ENCODE data around the gene CSNK1A1.
"Not testable (repeated sequence)": the region's sequence is repeated elsewhere in the genome, so short reads cannot be mapped to it uniquely, and the experiment has no call there.

Gene CSNK1A1

GRCh38 chr5:149543361-149544027 lies 7.7 kb downstream of the CSNK1A1 start:
- Histone ChIP-seq H3K36me3 (ENCODE audit: control insufficient read depth, insufficient read depth, low read length) (peaks cover 9% of the 10 kb centered on the region), H3K27me3 (ENCODE audit: control insufficient read depth, insufficient read depth, low read length) (no peaks in the 10 kb centered on the region), H3K27ac (ENCODE audit: low read depth, low read length) (peak overlapping the region; percentile 70), H3K4me3 (ENCODE audit: low read length) (no peak overlapping the region), H3K4me1 (ENCODE audit: control insufficient read depth, insufficient read depth, low read length) (peaks cover 22% of the 10 kb centered on the region), H3K9ac (ENCODE audit: low read length) (no peak overlapping the region)

GRCh38 chr5:149541893-149542292 lies 9.3 kb downstream of the CSNK1A1 start:
- H3K36me3 ChIP-seq (ENCODE audit: control insufficient read depth, insufficient read depth, low read length) = peaks cover 7% of the 10 kb centered on the region
- peaks cover 16% of the 10 kb centered on the region for H3K4me1 ChIP-seq (ENCODE audit: control insufficient read depth, insufficient read depth, low read length)
- no peak overlapping the region for H3K4me3 ChIP-seq (ENCODE audit: low read length)
- no peak overlapping the region for H3K9ac ChIP-seq (ENCODE audit: low read length)
- H3K27me3 ChIP-seq (ENCODE audit: control insufficient read depth, insufficient read depth, low read length) = no peaks in the 10 kb centered on the region
- H3K27ac ChIP-seq (ENCODE audit: low read depth, low read length) = no peak overlapping the region

GRCh38 chr5:149540089-149540488 lies 11.2 kb downstream of the CSNK1A1 start:
- H3K4me3 ChIP-seq (ENCODE audit: low read length) = no peak overlapping the region
- no peak overlapping the region for H3K27ac ChIP-seq (ENCODE audit: low read depth, low read length)
- peaks cover 2% of the 10 kb centered on the region for H3K36me3 ChIP-seq (ENCODE audit: control insufficient read depth, insufficient read depth, low read length)

GRCh38 chr5:149537374-149537975 lies 13.8 kb downstream of the CSNK1A1 start:
- Histone ChIP-seq H3K36me3 (ENCODE audit: control insufficient read depth, insufficient read depth, low read length) (no peaks in the 10 kb centered on the region), H3K9ac (ENCODE audit: low read length) (no peak overlapping the region), H3K4me3 (ENCODE audit: low read length) (no peak overlapping the region), H3K4me1 (ENCODE audit: control insufficient read depth, insufficient read depth, low read length) (peaks cover 2% of the 10 kb centered on the region), H3K27ac (ENCODE audit: low read depth, low read length) (no peak overlapping the region), H3K27me3 (ENCODE audit: control insufficient read depth, insufficient read depth, low read length) (no peaks in the 10 kb centered on the region)

More at GRCh38 chr5:149540089-149540488, 11.2 kb downstream of the CSNK1A1 start:
- Histone ChIP-seq H3K9ac (ENCODE audit: low read length) (no peak overlapping the region), H3K27me3 (ENCODE audit: control insufficient read depth, insufficient read depth, low read length) (no peaks in the 10 kb centered on the region), H3K4me1 (ENCODE audit: control insufficient read depth, insufficient read depth, low read length) (peaks cover 16% of the 10 kb centered on the region)

GRCh38 chr5:149535787-149536186 lies 15.5 kb downstream of the CSNK1A1 start:
- H3K27me3 ChIP-seq (ENCODE audit: control insufficient read depth, insufficient read depth, low read length); H3K27ac ChIP-seq (ENCODE audit: low read depth, low read length); H3K4me3 ChIP-seq (ENCODE audit: low read length); H3K36me3 ChIP-seq (ENCODE audit: control insufficient read depth, insufficient read depth, low read length); H3K4me1 ChIP-seq (ENCODE audit: control insufficient read depth, insufficient read depth, low read length); H3K9ac ChIP-seq (ENCODE audit: low read length): not testable (repeated sequence)

- H3K27me3 ChIP-seq (ENCODE audit: control insufficient read depth, insufficient read depth, low read length) = no peaks in the 10 kb centered on the region
- H3K36me3 ChIP-seq (ENCODE audit: control insufficient read depth, insufficient read depth, low read length) = no peaks in the 10 kb centered on the region
- H3K4me3 ChIP-seq (ENCODE audit: low read length) = no peak overlapping the region
- H3K4me1 ChIP-seq (ENCODE audit: control insufficient read depth, insufficient read depth, low read length) = peaks cover 19% of the 10 kb centered on the region
- no peak overlapping the region for H3K9ac ChIP-seq (ENCODE audit: low read length)
- no peak overlapping the region for H3K27ac ChIP-seq (ENCODE audit: low read depth, low read length)
Measured at GRCh38 chr5:149532413-149532812, 18.8 kb downstream of the CSNK1A1 start.

- peaks cover 30% of the 10 kb centered on the region for H3K4me1 ChIP-seq (ENCODE audit: control insufficient read depth, insufficient read depth, low read length)
Measured at GRCh38 chr5:149529463-149529862, 21.8 kb downstream of the CSNK1A1 start.

GRCh38 chr5:149528281-149529060 lies 22.8 kb downstream of the CSNK1A1 start:
- H3K9ac ChIP-seq (ENCODE audit: low read length) = no peak overlapping the region
- H3K27ac ChIP-seq (ENCODE audit: low read depth, low read length) = no peak overlapping the region

More at GRCh38 chr5:149529463-149529862, 21.8 kb downstream of the CSNK1A1 start:
- H3K27ac ChIP-seq (ENCODE audit: low read depth, low read length) = no peak overlapping the region
- no peak overlapping the region for H3K4me3 ChIP-seq (ENCODE audit: low read length)
- no peak overlapping the region for H3K9ac ChIP-seq (ENCODE audit: low read length)
- no peaks in the 10 kb centered on the region for H3K27me3 ChIP-seq (ENCODE audit: control insufficient read depth, insufficient read depth, low read length)
- no peaks in the 10 kb centered on the region for H3K36me3 ChIP-seq (ENCODE audit: control insufficient read depth, insufficient read depth, low read length)

GRCh38 chr5:149526845-149527590 lies 24.2 kb downstream of the CSNK1A1 start:
- Histone ChIP-seq H3K27me3 (ENCODE audit: control insufficient read depth, insufficient read depth, low read length) (no peaks in the 10 kb centered on the region), H3K4me3 (ENCODE audit: low read length) (no peak overlapping the region), H3K27ac (ENCODE audit: low read depth, low read length) (no peak overlapping the region), H3K9ac (ENCODE audit: low read length) (no peak overlapping the region), H3K36me3 (ENCODE audit: control insufficient read depth, insufficient read depth, low read length) (no peaks in the 10 kb centered on the region), H3K4me1 (ENCODE audit: control insufficient read depth, insufficient read depth, low read length) (peaks cover 30% of the 10 kb centered on the region)

More at GRCh38 chr5:149528281-149529060, 22.8 kb downstream of the CSNK1A1 start:
- no peaks in the 10 kb centered on the region for H3K27me3 ChIP-seq (ENCODE audit: control insufficient read depth, insufficient read depth, low read length)
- H3K4me1 ChIP-seq (ENCODE audit: control insufficient read depth, insufficient read depth, low read length) = peaks cover 30% of the 10 kb centered on the region
- no peaks in the 10 kb centered on the region for H3K36me3 ChIP-seq (ENCODE audit: control insufficient read depth, insufficient read depth, low read length)
- H3K4me3 ChIP-seq (ENCODE audit: low read length) = no peak overlapping the region

- Histone ChIP-seq H3K36me3 (ENCODE audit: control insufficient read depth, insufficient read depth, low read length) (no peaks in the 10 kb centered on the region), H3K27ac (ENCODE audit: low read depth, low read length) (no peak overlapping the region), H3K4me1 (ENCODE audit: control insufficient read depth, insufficient read depth, low read length) (peaks cover 33% of the 10 kb centered on the region), H3K27me3 (ENCODE audit: control insufficient read depth, insufficient read depth, low read length) (no peaks in the 10 kb centered on the region), H3K9ac (ENCODE audit: low read length) (no peak overlapping the region), H3K4me3 (ENCODE audit: low read length) (no peak overlapping the region)
Measured at GRCh38 chr5:149521739-149522685, 29.2 kb downstream of the CSNK1A1 start.

- Histone ChIP-seq H3K27ac (ENCODE audit: low read depth, low read length) (peak overlapping the region; percentile 17), H3K9ac (ENCODE audit: low read length) (no peak overlapping the region), H3K36me3 (ENCODE audit: control insufficient read depth, insufficient read depth, low read length) (peaks cover 2% of the 10 kb centered on the region), H3K4me1 (ENCODE audit: control insufficient read depth, insufficient read depth, low read length) (peaks cover 29% of the 10 kb centered on the region), H3K27me3 (ENCODE audit: control insufficient read depth, insufficient read depth, low read length) (no peaks in the 10 kb centered on the region), H3K4me3 (ENCODE audit: low read length) (no peak overlapping the region)
Measured at GRCh38 chr5:149519601-149520000, 31.6 kb downstream of the CSNK1A1 start.
